ENCODE data around the gene POU4F2.
"Not testable (repeated sequence)": the region's sequence is repeated elsewhere in the genome, so short reads cannot be mapped to it uniquely, and the experiment has no call there.

The POU4F2 gene

GRCh38 chr4:146646593-146647325 is 8.1 kb downstream of the POU4F2 start:
- CTCF ChIA-PET: no interaction called here
- Mint-ChIP-seq H3K4me3 (no peak overlapping the region), H3K36me3 (no peaks in the 10 kb centered on the region), H3K9me3 (no peaks in the 10 kb centered on the region), H3K27ac (no peak overlapping the region), H3K4me1 (no peaks in the 10 kb centered on the region), H3K27me3 (peaks cover 74% of the 10 kb centered on the region)
- DNase-seq: no peak

GRCh38 chr4:146647615-146648460 is 9.1 kb downstream of the POU4F2 start:
- Mint-ChIP-seq H3K36me3 (no peaks in the 10 kb centered on the region), H3K4me3 (no peak overlapping the region), H3K27ac (no peak overlapping the region), H3K9me3 (no peaks in the 10 kb centered on the region), H3K4me1 (no peaks in the 10 kb centered on the region), H3K27me3 (peaks cover 79% of the 10 kb centered on the region)
- CTCF ChIA-PET: no interaction called here
- DNase-seq: no peak

- CTCF ChIA-PET: no interaction called here
- Mint-ChIP-seq H3K36me3 (no peaks in the 10 kb centered on the region), H3K4me1 (no peaks in the 10 kb centered on the region), H3K27me3 (peaks cover 81% of the 10 kb centered on the region), H3K27ac (no peak overlapping the region), H3K4me3 (no peak overlapping the region), H3K9me3 (no peaks in the 10 kb centered on the region)
- no peak for DNase-seq
Measured at GRCh38 chr4:146648461-146648783, 9.7 kb downstream of the POU4F2 start.

- H3K9me3 Mint-ChIP-seq: no peaks in the 10 kb centered on the region
- CTCF ChIA-PET: no interaction called here
- H3K4me3 Mint-ChIP-seq: no peak overlapping the region
- DNase-seq: no peak
- no peaks in the 10 kb centered on the region for H3K36me3 Mint-ChIP-seq
- H3K27ac Mint-ChIP-seq: no peak overlapping the region
- H3K27me3 Mint-ChIP-seq: peaks cover 89% of the 10 kb centered on the region
- H3K4me1 Mint-ChIP-seq: peaks cover 3% of the 10 kb centered on the region
Measured at GRCh38 chr4:146649232-146649631, 10.5 kb downstream of the POU4F2 start.

GRCh38 chr4:146650034-146650433 is 11.3 kb downstream of the POU4F2 start:
- DNase-seq: no peak
- Mint-ChIP-seq H3K27me3 (peaks cover 91% of the 10 kb centered on the region), H3K9me3 (no peaks in the 10 kb centered on the region), H3K4me1 (peaks cover 8% of the 10 kb centered on the region), H3K27ac (no peak overlapping the region), H3K4me3 (no peak overlapping the region), H3K36me3 (no peaks in the 10 kb centered on the region)
- CTCF ChIA-PET: no interaction called here

- H3K4me1 Mint-ChIP-seq: peaks cover 11% of the 10 kb centered on the region
- no peak for DNase-seq
- H3K27ac Mint-ChIP-seq: no peak overlapping the region
- H3K9me3 Mint-ChIP-seq: no peaks in the 10 kb centered on the region
- H3K27me3 Mint-ChIP-seq: peaks cover 59% of the 10 kb centered on the region
- CTCF ChIA-PET: no interaction called here
- H3K4me3 Mint-ChIP-seq: peak overlapping the region; percentile 53
- H3K36me3 Mint-ChIP-seq: no peaks in the 10 kb centered on the region
Measured at GRCh38 chr4:146654687-146655520, 16.2 kb downstream of the POU4F2 start.

- Mint-ChIP-seq H3K27ac (no peak overlapping the region), H3K9me3 (no peaks in the 10 kb centered on the region), H3K4me3 (no peak overlapping the region), H3K27me3 (peaks cover 53% of the 10 kb centered on the region), H3K36me3 (no peaks in the 10 kb centered on the region), H3K4me1 (peaks cover 11% of the 10 kb centered on the region)
- CTCF ChIA-PET: no interaction called here
- no peak for DNase-seq
Measured at GRCh38 chr4:146655521-146655856, 16.8 kb downstream of the POU4F2 start.

- CTCF ChIA-PET: no interaction called here
- DNase-seq: no peak
- peaks cover 5% of the 10 kb centered on the region for H3K9me3 Mint-ChIP-seq
Measured at GRCh38 chr4:146661367-146661766, 22.7 kb downstream of the POU4F2 start.

GRCh38 chr4:146663968-146664311 is 25.2 kb downstream of the POU4F2 start:
- CTCF ChIA-PET, H3K4me1 Mint-ChIP-seq: not testable (repeated sequence)

More at GRCh38 chr4:146661367-146661766, 22.7 kb downstream of the POU4F2 start:
- Mint-ChIP-seq H3K27me3 (no peaks in the 10 kb centered on the region), H3K4me1 (no peaks in the 10 kb centered on the region), H3K27ac (no peak overlapping the region), H3K4me3 (no peak overlapping the region), H3K36me3 (no peaks in the 10 kb centered on the region)

GRCh38 chr4:146674829-146675570 is 36.3 kb downstream of the POU4F2 start:
- H3K27me3 Mint-ChIP-seq: peaks cover 3% of the 10 kb centered on the region
- H3K9me3 Mint-ChIP-seq: no peaks in the 10 kb centered on the region

More at GRCh38 chr4:146663968-146664311, 25.2 kb downstream of the POU4F2 start:
- not testable (repeated sequence) for DNase-seq, H3K9me3 Mint-ChIP-seq, H3K27ac Mint-ChIP-seq, H3K36me3 Mint-ChIP-seq, H3K27me3 Mint-ChIP-seq, H3K4me3 Mint-ChIP-seq

More at GRCh38 chr4:146674829-146675570, 36.3 kb downstream of the POU4F2 start:
- no peak for DNase-seq
- no peak overlapping the region for H3K27ac Mint-ChIP-seq
- no peaks in the 10 kb centered on the region for H3K4me1 Mint-ChIP-seq
- CTCF ChIA-PET: no interaction called here
- no peak overlapping the region for H3K4me3 Mint-ChIP-seq
- H3K36me3 Mint-ChIP-seq: no peaks in the 10 kb centered on the region

Data from activated naive CD4-positive, alpha-beta T cell treated with anti-CD3 and anti-CD28 coated beads, Interleukin-2, amount 10 ng/mL, durations not matched to agents 7 days and 5 days (primary cell).